Stimulated activated CD8-positive, alpha-beta memory T cell treated with anti-CD3 and anti-CD28 coated beads, Interleukin-4, amount 100 ng/mL, for 24 hours (primary cell): ENCODE data around the gene NFKBIE.
"Not testable (repeated sequence)": the region's sequence is repeated elsewhere in the genome, so short reads cannot be mapped to it uniquely, and the experiment has no call there.

Experiments used
- DNase-seq: peaks from one replicate; pipeline ENCODE4 v3.0.0-alpha.2; 2020; ENCODE audit warnings: low read depth

Gene NFKBIE

GRCh38 chr6:44245912-44246662 is 19.3 kb downstream of the NFKBIE start:
- peak; percentile 84 for DNase-seq

GRCh38 chr6:44245391-44245911 is 19.9 kb downstream of the NFKBIE start:
- no peak for DNase-seq

- DNase-seq, result no peak
Measured at GRCh38 chr6:44243345-44243744, 22.0 kb downstream of the NFKBIE start.

- no peak for DNase-seq
Measured at GRCh38 chr6:44238687-44239350, 26.5 kb downstream of the NFKBIE start.

- DNase-seq, result peak; percentile 68
Measured at GRCh38 chr6:44237813-44238433, 27.4 kb downstream of the NFKBIE start.

- no peak for DNase-seq
Measured at GRCh38 chr6:44237021-44237812, 28.1 kb downstream of the NFKBIE start.

GRCh38 chr6:44235891-44236516 is 29.3 kb downstream of the NFKBIE start:
- DNase-seq, result no peak

GRCh38 chr6:44235269-44235668 is 30.1 kb downstream of the NFKBIE start:
- no peak for DNase-seq

GRCh38 chr6:44234101-44235025 is 31.0 kb downstream of the NFKBIE start:
- no peak for DNase-seq

GRCh38 chr6:44233567-44234100 is 31.7 kb downstream of the NFKBIE start:
- no peak for DNase-seq

- DNase-seq, result no peak
Measured at GRCh38 chr6:44232676-44233566, 32.4 kb downstream of the NFKBIE start.

GRCh38 chr6:44231426-44231825 is 33.9 kb downstream of the NFKBIE start:
- not testable (repeated sequence) for DNase-seq

- no peak for DNase-seq
Measured at GRCh38 chr6:44230034-44230675, 35.2 kb downstream of the NFKBIE start.

GRCh38 chr6:44229376-44230033 is 35.8 kb downstream of the NFKBIE start:
- no peak for DNase-seq

- no peak for DNase-seq
Measured at GRCh38 chr6:44228836-44229235, 36.5 kb downstream of the NFKBIE start.

- DNase-seq, result no peak
Measured at GRCh38 chr6:44228433-44228832, 36.9 kb downstream of the NFKBIE start.

- DNase-seq, result no peak
Measured at GRCh38 chr6:44228031-44228430, 37.3 kb downstream of the NFKBIE start.

- no peak for DNase-seq
Measured at GRCh38 chr6:44227148-44227793, 38.1 kb downstream of the NFKBIE start.
